HG03460 (cell line): ENCODE results near the gene NRG2.

ENCODE experiments used
- ATAC-seq: cut with Tn5 transposase; IDR thresholded peaks from one replicate; pipeline ENCODE4 v1.9.1; 2021; ENCODE audit not compliant: unreplicated experiment

NRG2 gene

GRCh38 chr5:140041492-140042392, 1.4 kb downstream of the NRG2 start:
- no peak for ATAC-seq

- no peak for ATAC-seq
Measured at GRCh38 chr5:140041099-140041491, 2.0 kb downstream of the NRG2 start.

GRCh38 chr5:140040358-140040757, 2.7 kb downstream of the NRG2 start:
- ATAC-seq = no peak

- ATAC-seq = no peak
Measured at GRCh38 chr5:140039561-140039960, 3.5 kb downstream of the NRG2 start.

GRCh38 chr5:140038373-140038957, 4.6 kb downstream of the NRG2 start:
- no peak for ATAC-seq

GRCh38 chr5:140037012-140037411, 6.1 kb downstream of the NRG2 start:
- ATAC-seq = no peak

- no peak for ATAC-seq
Measured at GRCh38 chr5:140035881-140036280, 7.2 kb downstream of the NRG2 start.

GRCh38 chr5:140033037-140033760, 9.9 kb downstream of the NRG2 start:
- no peak for ATAC-seq

- no peak for ATAC-seq
Measured at GRCh38 chr5:140032296-140032695, 10.8 kb downstream of the NRG2 start.

GRCh38 chr5:140027807-140028206, 15.3 kb downstream of the NRG2 start:
- ATAC-seq = no peak

GRCh38 chr5:140025736-140026135, 17.4 kb downstream of the NRG2 start:
- ATAC-seq = no peak

- no peak for ATAC-seq
Measured at GRCh38 chr5:140024928-140025327, 18.2 kb downstream of the NRG2 start.

- no peak for ATAC-seq
Measured at GRCh38 chr5:140023611-140024191, 19.4 kb downstream of the NRG2 start.

GRCh38 chr5:140020601-140021177, 22.4 kb downstream of the NRG2 start:
- no peak for ATAC-seq

GRCh38 chr5:140018920-140019644, 24.0 kb downstream of the NRG2 start:
- no peak for ATAC-seq

- ATAC-seq = no peak
Measured at GRCh38 chr5:140018517-140018916, 24.6 kb downstream of the NRG2 start.

- ATAC-seq = no peak
Measured at GRCh38 chr5:140018096-140018481, 25.0 kb downstream of the NRG2 start.

GRCh38 chr5:140017397-140018095, 25.6 kb downstream of the NRG2 start:
- no peak for ATAC-seq

GRCh38 chr5:140015706-140016105, 27.4 kb downstream of the NRG2 start:
- ATAC-seq = no peak

GRCh38 chr5:140014751-140015150, 28.3 kb downstream of the NRG2 start:
- ATAC-seq = no peak
